GM19099 (cell line): Measurements from ENCODE around the gene OSTC.
A peak's percentile ranks its signal among the peaks of the same experiment; 100 is the strongest.

Experiments used
- POLR2A ChIP-seq: IDR thresholded peaks from 3 replicates; pipeline ENCODE4 v1.6.1; 2011; ENCODE audit warnings: low read depth; ENCODE audit not compliant: insufficient read length; ENCODE audit errors: extremely low read depth

OSTC gene

GRCh38 chr4:108650212-108651013, at the start of gene OSTC:
Gene OSTC (plus strand): TSS chr4:108650599. CDS start chr4:108650656, 57 bp downstream.
- TF ChIP-seq POLR2A: peak; percentile 85

- TF ChIP-seq POLR2A: no peak
Observed at GRCh38 chr4:108601106-108601505, 49.3 kb upstream of the OSTC start.

GRCh38 chr4:108601532-108601931, 48.9 kb upstream of the OSTC start:
- no peak for TF ChIP-seq POLR2A

GRCh38 chr4:108602163-108602562, 48.2 kb upstream of the OSTC start:
- no peak for TF ChIP-seq POLR2A

GRCh38 chr4:108607079-108607815, 43.2 kb upstream of the OSTC start:
- no peak for TF ChIP-seq POLR2A

- TF ChIP-seq POLR2A: no peak
Observed at GRCh38 chr4:108611365-108611764, 39.0 kb upstream of the OSTC start.

- TF ChIP-seq POLR2A: no peak
Observed at GRCh38 chr4:108612365-108612764, 38.0 kb upstream of the OSTC start.

- TF ChIP-seq POLR2A: no peak
Observed at GRCh38 chr4:108619372-108620100, 30.9 kb upstream of the OSTC start.

- TF ChIP-seq POLR2A: peak; percentile 96
Observed at GRCh38 chr4:108620101-108620932, 30.1 kb upstream of the OSTC start, which contains the start of gene RPL34. Gene RPL34 (plus strand): TSS chr4:108620576. CDS start chr4:108621960, 1,384 bp downstream.

GRCh38 chr4:108620933-108621905, 29.2 kb upstream of the OSTC start:
- TF ChIP-seq POLR2A: no peak

- TF ChIP-seq POLR2A: no peak
Observed at GRCh38 chr4:108622022-108622421, 28.4 kb upstream of the OSTC start.

- TF ChIP-seq POLR2A: no peak
Observed at GRCh38 chr4:108622828-108623227, 27.6 kb upstream of the OSTC start.
